Neural cell (in vitro differentiated cells): Measurements from ENCODE around the gene GNL1. TPM values are rescaled to one million over a fixed set of nuclear protein-coding genes. Genes with fewer than 3 reads are reported as not detected.

ENCODE experiments used
- H2AFZ ChIP-seq: fragments of 200-600, 300-800 bp; sonication (generic), shearing (Covaris generic); 2 replicates; pipeline ENCODE4 v1.6.0; 2014; ENCODE audit warnings: low read depth, mild to moderate bottlenecking, antibody characterized with exemption, low read length, moderate library complexity
- H3F3A ChIP-seq: fragments of 200-600 bp; shearing (Covaris generic); 2 replicates; pipeline ENCODE4 v1.6.1; 2016; ENCODE audit warnings: mild to moderate bottlenecking, moderate library complexity, mixed read lengths, antibody characterized with exemption, low read length; ENCODE audit not compliant: insufficient read depth, poor library complexity, severe bottlenecking
- H3K27ac ChIP-seq: fragments of 200-600, 300-800 bp; sonication (generic), shearing (Covaris generic); 2 replicates; pipeline ENCODE4 v1.5.1; 2014; ENCODE audit warnings: mild to moderate bottlenecking, low read length, moderate library complexity
- H3K27me3 ChIP-seq: fragments of 300-800, 200-600 bp; sonication (generic), shearing (Covaris generic); 2 replicates; pipeline ENCODE4 v1.6.0; 2014; ENCODE audit warnings: mild to moderate bottlenecking, low read depth, low read length, moderate library complexity; ENCODE audit not compliant: insufficient read depth
- H3K36me3 ChIP-seq: fragments of 300-800, 200-600 bp; sonication (generic), shearing (Covaris generic); 2 replicates; pipeline ENCODE4 v1.5.1; 2014; ENCODE audit warnings: mild to moderate bottlenecking, antibody characterized with exemption, low read length, moderate library complexity; ENCODE audit not compliant: insufficient read depth
- H3K4me2 ChIP-seq: fragments of 300-800, 200-600 bp; sonication (generic), shearing (Covaris generic); 2 replicates; pipeline ENCODE4 v1.6.0; 2014; ENCODE audit warnings: mild to moderate bottlenecking, low read length
- H3K4me3 ChIP-seq: fragments of 300-800, 200-600 bp; sonication (generic), shearing (Covaris generic); 2 replicates; pipeline ENCODE4 v1.5.1; 2014; ENCODE audit warnings: mild to moderate bottlenecking, low read length, moderate library complexity
- H3K79me2 ChIP-seq: fragments of 200-600 bp; shearing (Covaris generic); replicated peaks from 2 replicates; pipeline ENCODE4 v1.6.0; 2014; ENCODE audit warnings: mild to moderate bottlenecking, low read length, moderate library complexity; ENCODE audit not compliant: insufficient read depth
- H3K9ac ChIP-seq: fragments of 300-800, 200-600 bp; sonication (generic), shearing (Covaris generic); 2 replicates; pipeline ENCODE4 v1.6.1; 2016; ENCODE audit warnings: mild to moderate bottlenecking, low read length, mixed read lengths
- H3K9me2 ChIP-seq: fragments of 200-600 bp; shearing (Covaris generic); 2 replicates; pipeline ENCODE4 v1.6.1; 2016; ENCODE audit warnings: mild to moderate bottlenecking, low read length, mixed read lengths; ENCODE audit not compliant: insufficient read depth
- H3K9me3 ChIP-seq: fragments of 200-600, 300-800 bp; sonication (generic), shearing (Covaris generic); 2 replicates; pipeline ENCODE4 v1.6.1; 2016; ENCODE audit warnings: mild to moderate bottlenecking, mixed run types, low read length, moderate library complexity, mixed read lengths
- H4K20me1 ChIP-seq: fragments of 200-600 bp; shearing (Covaris generic); 2 replicates; pipeline ENCODE4 v1.6.1; 2016; ENCODE audit warnings: mild to moderate bottlenecking, mixed run types; ENCODE audit not compliant: insufficient read depth
- EP300 ChIP-seq: fragments of 450-650 bp; conservative IDR thresholded peaks from 2 replicates; pipeline ENCODE4 v1.6.1; 2014; ENCODE audit warnings: antibody characterized with exemption, mild to moderate bottlenecking, moderate library complexity; ENCODE audit not compliant: poor library complexity, severe bottlenecking
- EZH2 ChIP-seq: fragments of 200-600, 300-800 bp; shearing (Covaris generic), sonication (generic); IDR thresholded peaks from 2 replicates; pipeline ENCODE4 v1.6.1; 2014; ENCODE audit warnings: antibody characterized with exemption, low read length, borderline replicate concordance, mild to moderate bottlenecking; ENCODE audit not compliant: insufficient read depth, poor library complexity, severe bottlenecking
- MXI1 ChIP-seq: fragments of 450-650 bp; conservative IDR thresholded peaks from 2 replicates; pipeline ENCODE4 v1.6.1; 2014; ENCODE audit warnings: antibody characterized with exemption, mild to moderate bottlenecking; ENCODE audit not compliant: poor library complexity, severe bottlenecking
- POLR2AphosphoS5 ChIP-seq: IDR thresholded peaks from 2 replicates; pipeline ENCODE4 v1.6.1; 2012
- RAD21 ChIP-seq: fragments of 450-650 bp; conservative IDR thresholded peaks from 2 replicates; pipeline ENCODE4 v1.6.1; 2014; ENCODE audit warnings: antibody characterized with exemption, mild to moderate bottlenecking, moderate library complexity
- REST ChIP-seq: IDR thresholded peaks from 2 replicates; pipeline ENCODE4 v1.6.1; 2012; ENCODE audit warnings: borderline replicate concordance
- SMC3 ChIP-seq: fragments of 450-650 bp; conservative IDR thresholded peaks from 2 replicates; pipeline ENCODE4 v1.6.1; 2014; ENCODE audit warnings: antibody characterized with exemption, mild to moderate bottlenecking, moderate library complexity; ENCODE audit not compliant: poor library complexity
- TAF1 ChIP-seq: IDR thresholded peaks from 2 replicates; pipeline ENCODE4 v1.6.1; 2012; ENCODE audit warnings: low read depth
- polyA plus RNA-seq: library from polyadenylated mRNA; depleted of rRNA; stranded (reverse); fragments of >200 nt; gene quantifications from 2 replicates; pipeline ENCODE4 v1.2.3, GENCODE V29; 2014
- TF ChIP-seq, protein P1 (sequence below): fragments of 450-650 bp; IDR thresholded peaks from 2 replicates; pipeline ENCODE4 v1.5.1; 2014; ENCODE audit warnings: antibody characterized with exemption, mild to moderate bottlenecking, moderate library complexity; ENCODE audit not compliant: poor library complexity, severe bottlenecking

GNL1 gene
- polyA plus RNA-seq, 1 donor from 2014 or later = 38.9 TPM

DNA sequence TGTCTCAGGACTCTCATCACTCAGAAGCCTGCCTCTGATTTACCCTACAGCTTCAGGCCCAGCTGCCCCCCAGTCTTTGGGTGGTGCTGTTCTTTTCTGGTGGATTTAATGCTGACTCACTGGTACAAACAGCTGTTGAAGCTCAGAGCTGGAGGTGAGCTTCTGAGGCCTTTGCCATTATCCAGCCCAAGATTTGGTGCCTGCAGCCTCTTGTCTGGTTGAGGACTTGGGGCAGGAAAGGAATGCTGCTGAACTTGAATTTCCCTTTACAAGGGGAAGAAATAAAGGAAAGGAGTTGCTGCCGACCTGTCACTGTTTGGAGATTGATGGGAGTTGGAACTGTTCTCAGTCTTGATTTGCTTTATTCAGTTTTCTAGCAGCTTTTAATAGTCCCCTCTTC is 34.7 kb upstream of the GNL1 start:
- H3K27me3 ChIP-seq = no peaks in the 10 kb centered on the region

DNA sequence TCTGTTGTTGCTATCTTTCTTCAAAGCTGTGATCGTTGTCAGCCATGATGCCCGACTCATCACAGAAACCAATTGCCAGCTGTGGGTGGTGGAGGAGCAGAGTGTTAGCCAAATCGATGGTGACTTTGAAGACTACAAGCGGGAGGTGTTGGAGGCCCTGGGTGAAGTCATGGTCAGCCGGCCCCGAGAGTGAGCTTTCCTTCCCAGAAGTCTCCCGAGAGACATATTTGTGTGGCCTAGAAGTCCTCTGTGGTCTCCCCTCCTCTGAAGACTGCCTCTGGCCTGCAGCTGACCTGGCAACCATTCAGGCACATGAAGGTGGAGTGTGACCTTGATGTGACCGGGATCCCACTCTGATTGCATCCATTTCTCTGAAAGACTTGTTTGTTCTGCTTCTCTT is 34.2 kb upstream of the GNL1 start:
- H3K9me2 ChIP-seq = no peaks in the 10 kb centered on the region
- H4K20me1 ChIP-seq = no peaks in the 10 kb centered on the region
- H3K4me2 ChIP-seq = no peak overlapping the region
- no peaks in the 10 kb centered on the region for H3K27me3 ChIP-seq
- no peak overlapping the region for H3K4me3 ChIP-seq
- H3K9ac ChIP-seq = no peak overlapping the region
- H3K36me3 ChIP-seq = peaks cover 8% of the 10 kb centered on the region
- no peak overlapping the region for H3K27ac ChIP-seq
- H2AFZ ChIP-seq = no peak overlapping the region
- no peaks in the 10 kb centered on the region for H3K79me2 ChIP-seq
- H3K9me3 ChIP-seq = no peaks in the 10 kb centered on the region
- TF ChIP-seq REST (no peak), MXI1 (no peak), POLR2AphosphoS5 (no peak), SMC3 (no peak), EZH2 (no peak), RAD21 (no peak), EP300 (no peak), TAF1 (no peak)
- TF ChIP-seq, protein P1, sequence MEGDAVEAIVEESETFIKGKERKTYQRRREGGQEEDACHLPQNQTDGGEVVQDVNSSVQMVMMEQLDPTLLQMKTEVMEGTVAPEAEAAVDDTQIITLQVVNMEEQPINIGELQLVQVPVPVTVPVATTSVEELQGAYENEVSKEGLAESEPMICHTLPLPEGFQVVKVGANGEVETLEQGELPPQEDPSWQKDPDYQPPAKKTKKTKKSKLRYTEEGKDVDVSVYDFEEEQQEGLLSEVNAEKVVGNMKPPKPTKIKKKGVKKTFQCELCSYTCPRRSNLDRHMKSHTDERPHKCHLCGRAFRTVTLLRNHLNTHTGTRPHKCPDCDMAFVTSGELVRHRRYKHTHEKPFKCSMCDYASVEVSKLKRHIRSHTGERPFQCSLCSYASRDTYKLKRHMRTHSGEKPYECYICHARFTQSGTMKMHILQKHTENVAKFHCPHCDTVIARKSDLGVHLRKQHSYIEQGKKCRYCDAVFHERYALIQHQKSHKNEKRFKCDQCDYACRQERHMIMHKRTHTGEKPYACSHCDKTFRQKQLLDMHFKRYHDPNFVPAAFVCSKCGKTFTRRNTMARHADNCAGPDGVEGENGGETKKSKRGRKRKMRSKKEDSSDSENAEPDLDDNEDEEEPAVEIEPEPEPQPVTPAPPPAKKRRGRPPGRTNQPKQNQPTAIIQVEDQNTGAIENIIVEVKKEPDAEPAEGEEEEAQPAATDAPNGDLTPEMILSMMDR = no peak
- H3F3A ChIP-seq = no peaks in the 10 kb centered on the region

More for the DNA sequence above, 34.7 kb upstream of the GNL1 start:
- Histone ChIP-seq H3F3A (no peaks in the 10 kb centered on the region), H3K27ac (no peak overlapping the region), H3K4me3 (no peak overlapping the region), H3K36me3 (peaks cover 8% of the 10 kb centered on the region), H3K4me2 (no peak overlapping the region), H3K79me2 (no peaks in the 10 kb centered on the region), H4K20me1 (no peaks in the 10 kb centered on the region), H3K9me3 (no peaks in the 10 kb centered on the region), H3K9me2 (no peaks in the 10 kb centered on the region), H3K9ac (no peak overlapping the region), H2AFZ (no peak overlapping the region)
- no peak for TF ChIP-seq EP300
- TF ChIP-seq MXI1 = no peak
